Spleen (tissue), 7 donors: ENCODE data around the gene ZBTB17.

Experiments used
- POLR2A ChIP-seq, 3 donors: fragments of 450-650 bp; IDR thresholded peaks; one replicate each; pipeline ENCODE4 v1.5.1; 2017; ENCODE audit warnings: antibody characterized with exemption in 3 of 3, mild to moderate bottlenecking in 1 of 3
- POLR2AphosphoS5 ChIP-seq, 3 donors: sonication (generic); formaldehyde crosslinking; IDR thresholded peaks; one replicate each; pipeline ENCODE4 v1.5.1; 2017; ENCODE audit warnings: antibody characterized with exemption in 3 of 3
- TF ChIP-seq, protein P1 (sequence below), 11 experiments: fragments of 200-600 bp in 7 of 11; fragments of 450-650 bp in 4 of 11; sonication (generic) in 4 of 11; IDR thresholded peaks in 8 of 11; conservative IDR thresholded peaks in 3 of 11; 1 replicate in 7 of 11; 2 replicates in 4 of 11; pipeline versions ENCODE4 v1.4.0 to v1.8.0; 2016 to 2021; ENCODE audit warnings: antibody characterized with exemption in 11 of 11, inconsistent platforms in 4 of 11, mild to moderate bottlenecking in 1 of 11
- donor health status: DM: no; HTN: no; CAD: no; lungs with moderate emphysema.
- donor health status: DM: no; HTN: no; CAD: no.
- donor health status: DM: no; HTN: no; CAD: no.

DNA sequence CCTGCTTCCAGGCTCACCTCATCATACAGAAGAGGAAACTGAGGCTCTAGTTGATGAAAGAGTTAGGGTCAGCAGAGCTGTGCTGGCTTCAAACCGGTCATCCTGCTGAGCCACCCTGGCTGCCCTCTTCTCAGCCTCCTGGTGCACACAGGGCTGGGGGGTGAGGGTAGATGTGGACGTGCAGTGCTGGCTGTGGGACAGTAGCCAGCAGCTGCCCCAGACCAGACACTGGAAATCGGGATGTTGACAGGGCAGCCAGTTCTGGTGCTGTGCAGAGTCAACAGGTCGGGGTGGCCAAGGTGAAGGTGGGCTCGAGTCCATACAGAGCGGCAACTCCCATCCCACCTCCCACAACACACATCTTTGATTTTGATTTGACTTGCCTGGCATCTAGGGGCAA, 44.4 kb upstream of the ZBTB17 start:
- TF ChIP-seq, protein P1, sequence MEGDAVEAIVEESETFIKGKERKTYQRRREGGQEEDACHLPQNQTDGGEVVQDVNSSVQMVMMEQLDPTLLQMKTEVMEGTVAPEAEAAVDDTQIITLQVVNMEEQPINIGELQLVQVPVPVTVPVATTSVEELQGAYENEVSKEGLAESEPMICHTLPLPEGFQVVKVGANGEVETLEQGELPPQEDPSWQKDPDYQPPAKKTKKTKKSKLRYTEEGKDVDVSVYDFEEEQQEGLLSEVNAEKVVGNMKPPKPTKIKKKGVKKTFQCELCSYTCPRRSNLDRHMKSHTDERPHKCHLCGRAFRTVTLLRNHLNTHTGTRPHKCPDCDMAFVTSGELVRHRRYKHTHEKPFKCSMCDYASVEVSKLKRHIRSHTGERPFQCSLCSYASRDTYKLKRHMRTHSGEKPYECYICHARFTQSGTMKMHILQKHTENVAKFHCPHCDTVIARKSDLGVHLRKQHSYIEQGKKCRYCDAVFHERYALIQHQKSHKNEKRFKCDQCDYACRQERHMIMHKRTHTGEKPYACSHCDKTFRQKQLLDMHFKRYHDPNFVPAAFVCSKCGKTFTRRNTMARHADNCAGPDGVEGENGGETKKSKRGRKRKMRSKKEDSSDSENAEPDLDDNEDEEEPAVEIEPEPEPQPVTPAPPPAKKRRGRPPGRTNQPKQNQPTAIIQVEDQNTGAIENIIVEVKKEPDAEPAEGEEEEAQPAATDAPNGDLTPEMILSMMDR (IDR thresholded peaks at IDR 0.05 in 8 of 11, conservative IDR thresholded peaks at IDR 0.05 in 3 of 11): no peak
- no peak for TF ChIP-seq POLR2A (IDR thresholded peaks at IDR 0.05)
- no peak for TF ChIP-seq POLR2AphosphoS5 (IDR thresholded peaks at IDR 0.05)
